ENCODE data around the gene ASCC1.

The ASCC1 gene

DNA sequence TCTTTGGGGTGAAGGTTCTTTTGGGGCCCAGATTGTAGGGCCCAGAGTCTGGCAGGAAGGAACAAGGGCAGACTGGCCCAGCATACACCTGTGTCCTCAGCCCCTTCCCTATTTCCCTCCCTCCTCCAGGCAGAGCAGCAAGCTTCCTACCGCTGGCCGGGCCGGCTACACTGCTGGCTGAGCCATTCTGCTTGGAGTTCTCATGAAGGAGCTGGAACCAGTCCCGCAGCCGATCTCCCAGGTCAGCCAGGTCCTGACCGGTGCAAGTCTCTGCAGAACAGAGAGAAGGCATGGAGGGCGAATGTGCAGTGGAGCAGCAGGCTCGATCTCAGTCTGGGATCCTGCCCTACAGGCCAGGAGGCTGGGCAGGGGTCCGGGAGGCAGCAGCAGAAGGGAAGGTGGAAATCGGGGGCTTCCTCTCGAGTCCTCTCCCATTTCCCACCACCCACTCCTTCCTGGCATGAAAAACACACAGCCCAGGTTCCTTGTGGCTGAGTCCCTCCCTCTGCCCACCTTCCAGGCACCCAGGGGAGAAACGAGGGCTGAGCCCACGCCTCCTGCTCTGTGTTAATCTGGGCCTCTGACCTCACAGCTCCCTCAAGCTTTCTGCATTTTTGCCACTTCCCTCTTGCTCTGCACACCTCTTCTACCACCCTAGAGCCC lies 148.5 kb downstream of the ASCC1 start:
- no peak overlapping the region for H3K9ac ChIP-seq (ENCODE audit: low read depth, low read length)
- no peaks in the 10 kb centered on the region for H3K4me1 ChIP-seq (ENCODE audit: insufficient read depth, low read length)
- H3K36me3 ChIP-seq (ENCODE audit: insufficient read depth, low read length) = no peaks in the 10 kb centered on the region
- H3K27me3 ChIP-seq (ENCODE audit: insufficient read depth, low read length) = no peaks in the 10 kb centered on the region
- H3K27ac ChIP-seq (ENCODE audit: low read depth, low read length) = no peak overlapping the region
- WGBS = 91% methylated on average over 13 of the region's 13 CpGs
- no peak overlapping the region for H3K4me3 ChIP-seq (ENCODE audit: low read length)
- no peaks in the 10 kb centered on the region for H3K9me3 ChIP-seq (ENCODE audit: insufficient read depth, low read depth, low read length)

DNA sequence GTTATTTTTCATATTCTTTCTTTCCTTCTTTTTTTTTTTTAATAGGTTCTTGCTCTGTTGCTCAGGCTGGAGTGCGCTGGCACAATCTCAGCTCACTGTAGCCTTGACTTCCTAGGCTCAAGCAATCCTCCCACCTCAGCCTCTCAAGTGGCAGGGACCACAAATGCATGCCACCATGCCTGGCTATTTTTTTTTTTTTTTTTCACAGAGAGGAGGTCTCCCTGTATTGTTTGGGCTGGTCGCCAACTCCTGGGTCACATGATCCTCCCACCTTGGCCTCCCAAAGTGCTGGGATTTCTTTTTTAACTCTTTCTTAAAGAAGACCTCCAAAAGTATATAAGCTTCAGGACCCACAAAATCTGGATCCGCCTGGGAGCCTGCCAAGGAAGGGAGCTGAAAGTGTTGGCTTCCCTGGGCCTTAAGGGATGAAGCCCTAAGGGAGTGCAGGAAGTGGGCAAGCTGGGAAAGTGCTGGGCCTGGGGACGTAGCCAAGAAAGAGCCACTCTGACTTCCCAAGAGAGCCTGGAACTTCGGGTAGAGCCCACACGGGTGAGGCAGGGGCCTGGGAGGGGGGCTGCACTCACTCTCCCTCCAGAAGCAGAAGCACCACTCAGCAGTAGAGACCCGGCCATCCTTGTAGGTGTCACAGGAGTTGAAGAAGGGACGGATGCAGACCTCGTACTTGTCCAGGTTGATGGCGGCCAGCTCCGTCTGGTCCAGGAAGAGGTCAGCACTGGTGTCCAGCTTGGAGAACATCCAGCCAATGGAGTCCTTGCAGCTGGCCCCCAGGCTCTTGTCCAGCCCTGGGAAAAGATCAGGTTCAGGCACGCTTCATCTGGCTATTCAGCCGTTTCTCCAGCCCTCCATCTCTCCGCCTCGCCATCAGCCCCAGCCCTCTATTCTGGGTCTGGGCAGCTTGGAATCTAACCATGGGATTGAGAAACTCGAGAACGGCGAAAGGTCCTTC lies 149.5 kb downstream of the ASCC1 start:
- H3K36me3 ChIP-seq (ENCODE audit: insufficient read depth, low read length) = no peaks in the 10 kb centered on the region
- H3K4me3 ChIP-seq (ENCODE audit: low read length) = no peak overlapping the region
- no peak overlapping the region for H3K9ac ChIP-seq (ENCODE audit: low read depth, low read length)
- no peaks in the 10 kb centered on the region for H3K27me3 ChIP-seq (ENCODE audit: insufficient read depth, low read length)
- no peaks in the 10 kb centered on the region for H3K4me1 ChIP-seq (ENCODE audit: insufficient read depth, low read length)
- WGBS = 91% methylated on average over 18 of the region's 18 CpGs
- no peak overlapping the region for H3K27ac ChIP-seq (ENCODE audit: low read depth, low read length)
- no peaks in the 10 kb centered on the region for H3K9me3 ChIP-seq (ENCODE audit: insufficient read depth, low read depth, low read length)

DNA sequence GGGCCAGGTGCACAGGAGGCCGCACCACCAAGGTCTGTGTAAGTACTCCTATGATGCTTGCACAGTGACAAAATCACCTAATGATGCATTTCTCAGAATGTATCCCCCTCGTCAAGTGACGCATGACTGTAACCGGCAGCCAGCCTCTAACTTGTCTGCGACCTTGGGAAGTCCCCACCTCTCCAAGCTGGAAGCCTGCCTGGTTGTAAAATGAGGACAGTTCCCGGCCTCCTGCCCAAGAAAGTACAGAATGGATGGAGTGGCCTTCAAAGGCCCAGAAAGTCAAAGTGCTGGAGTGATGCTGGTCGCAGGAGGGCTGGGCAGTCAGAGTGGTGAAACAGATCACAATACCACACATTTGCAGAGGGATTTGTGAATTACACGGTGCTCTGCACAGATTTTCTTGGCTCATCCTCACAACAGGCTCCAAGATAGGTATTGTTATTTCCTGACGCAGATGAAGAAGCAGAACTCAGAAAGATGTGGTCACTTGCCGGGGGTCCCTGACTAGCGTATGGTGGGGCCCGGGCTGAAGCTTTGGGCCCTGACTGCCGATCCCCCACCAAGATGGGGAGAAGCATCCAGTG lies 150.5 kb downstream of the ASCC1 start:
- Histone ChIP-seq H3K4me1 (ENCODE audit: insufficient read depth, low read length) (0 out of 2 replicates have a peak, but pooled peaks cover 6% of the 10 kb centered on the region), H3K27ac (ENCODE audit: low read depth, low read length) (no peak overlapping the region)
- whole genome bisulfite sequencing = 92% methylated on average over 13 of the region's 13 CpGs

DNA sequence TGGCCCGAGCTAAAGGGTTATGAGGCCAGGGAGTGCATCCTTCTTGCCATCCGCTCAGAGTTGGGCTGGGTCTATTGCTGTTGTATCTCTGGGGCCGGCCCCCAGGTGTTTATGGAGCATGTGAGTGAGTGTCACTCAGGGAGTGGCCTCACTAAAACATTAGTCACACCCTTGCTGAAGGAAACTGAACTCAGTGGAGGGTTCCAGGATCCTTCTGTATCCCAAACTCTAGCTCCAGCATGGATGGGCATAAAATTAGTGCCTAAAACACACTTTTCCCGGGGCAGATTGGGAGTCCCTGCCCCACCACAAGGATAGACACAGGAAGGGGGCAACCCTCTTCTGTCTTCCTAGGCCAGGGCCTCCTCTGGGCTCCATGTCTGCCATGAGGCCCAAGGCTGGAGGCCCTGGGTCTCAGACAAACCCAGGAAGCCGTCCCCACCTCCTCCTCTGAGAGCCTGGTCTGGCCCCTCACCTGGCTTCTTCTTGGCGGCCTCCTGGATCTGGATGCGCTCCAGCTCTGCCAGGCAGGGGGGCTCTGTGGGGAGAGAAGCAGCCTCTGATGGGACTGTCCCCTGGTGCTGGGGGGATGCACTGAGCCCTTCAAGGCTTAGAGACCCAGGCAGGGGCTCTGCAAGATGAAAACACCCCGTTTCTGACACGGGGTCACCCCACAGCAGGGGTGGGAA lies 152.2 kb downstream of the ASCC1 start:
- no peak overlapping the region for H3K9ac ChIP-seq (ENCODE audit: low read depth, low read length)
- no peaks in the 10 kb centered on the region for H3K9me3 ChIP-seq (ENCODE audit: insufficient read depth, low read depth, low read length)
- no peak overlapping the region for H3K4me3 ChIP-seq (ENCODE audit: low read length)
- H3K27ac ChIP-seq (ENCODE audit: low read depth, low read length) = no peak overlapping the region
- 0 out of 2 replicates have a peak, but pooled peaks cover 6% of the 10 kb centered on the region for H3K4me1 ChIP-seq (ENCODE audit: insufficient read depth, low read length)
- no peaks in the 10 kb centered on the region for H3K36me3 ChIP-seq (ENCODE audit: insufficient read depth, low read length)
- no peaks in the 10 kb centered on the region for H3K27me3 ChIP-seq (ENCODE audit: insufficient read depth, low read length)
- WGBS = 83% methylated on average over 9 of the region's 9 CpGs

More for the DNA sequence above, 150.5 kb downstream of the ASCC1 start:
- H3K27me3 ChIP-seq (ENCODE audit: insufficient read depth, low read length) = no peaks in the 10 kb centered on the region
- H3K36me3 ChIP-seq (ENCODE audit: insufficient read depth, low read length) = no peaks in the 10 kb centered on the region
- no peak overlapping the region for H3K9ac ChIP-seq (ENCODE audit: low read depth, low read length)
- no peak overlapping the region for H3K4me3 ChIP-seq (ENCODE audit: low read length)
- H3K9me3 ChIP-seq (ENCODE audit: insufficient read depth, low read depth, low read length) = no peaks in the 10 kb centered on the region

DNA sequence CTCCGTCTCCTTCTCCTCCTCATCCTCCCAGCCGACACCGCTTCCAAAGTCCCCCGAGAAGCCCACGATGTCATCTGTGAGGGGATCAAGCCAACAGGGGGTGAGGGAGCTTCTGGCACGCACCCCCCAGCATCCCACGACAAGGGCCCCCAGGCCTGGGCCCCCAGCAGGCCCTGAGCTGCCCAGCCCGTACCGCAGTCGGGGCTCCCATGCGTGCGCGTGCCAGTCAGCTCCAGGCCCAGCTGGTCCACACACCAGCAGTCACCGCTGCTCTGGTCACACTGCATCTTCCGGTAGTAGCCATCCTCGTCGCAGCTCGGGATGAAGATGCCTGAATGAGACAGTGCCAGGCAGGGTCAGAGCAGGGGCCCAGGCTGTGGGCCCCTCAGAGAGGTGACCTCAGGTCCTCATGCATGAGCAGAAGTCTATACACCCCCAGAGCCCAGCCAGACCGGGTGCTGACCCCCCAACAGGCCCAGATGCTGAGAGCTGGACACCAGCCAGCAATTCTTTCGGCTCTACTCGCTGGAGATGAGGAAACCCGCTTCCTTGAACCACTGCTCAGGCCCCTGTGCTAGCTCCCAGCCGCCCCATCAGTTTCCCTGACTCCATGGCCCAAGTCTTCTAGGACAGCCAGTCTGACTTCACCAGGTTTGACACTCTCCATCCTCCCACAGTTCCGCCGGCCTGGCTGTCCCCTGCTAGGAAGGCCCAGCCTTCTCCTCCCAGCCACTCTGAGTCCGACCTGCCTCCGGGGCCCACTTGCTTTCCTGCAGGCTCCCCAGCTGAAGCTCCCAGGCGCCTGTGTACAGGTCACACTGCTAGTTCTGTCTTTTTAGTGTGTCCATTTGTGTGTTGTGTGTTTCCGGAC lies 153.0 kb downstream of the ASCC1 start:
- Histone ChIP-seq H3K9ac (ENCODE audit: low read depth, low read length) (no peak overlapping the region), H3K9me3 (ENCODE audit: insufficient read depth, low read depth, low read length) (no peaks in the 10 kb centered on the region), H3K36me3 (ENCODE audit: insufficient read depth, low read length) (no peaks in the 10 kb centered on the region), H3K4me1 (ENCODE audit: insufficient read depth, low read length) (0 out of 2 replicates have a peak, but pooled peaks cover 6% of the 10 kb centered on the region), H3K27me3 (ENCODE audit: insufficient read depth, low read length) (no peaks in the 10 kb centered on the region), H3K4me3 (ENCODE audit: low read length) (no peak overlapping the region), H3K27ac (ENCODE audit: low read depth, low read length) (no peak overlapping the region)
- 93% methylated on average over 29 of the region's 29 CpGs for WGBS

DNA sequence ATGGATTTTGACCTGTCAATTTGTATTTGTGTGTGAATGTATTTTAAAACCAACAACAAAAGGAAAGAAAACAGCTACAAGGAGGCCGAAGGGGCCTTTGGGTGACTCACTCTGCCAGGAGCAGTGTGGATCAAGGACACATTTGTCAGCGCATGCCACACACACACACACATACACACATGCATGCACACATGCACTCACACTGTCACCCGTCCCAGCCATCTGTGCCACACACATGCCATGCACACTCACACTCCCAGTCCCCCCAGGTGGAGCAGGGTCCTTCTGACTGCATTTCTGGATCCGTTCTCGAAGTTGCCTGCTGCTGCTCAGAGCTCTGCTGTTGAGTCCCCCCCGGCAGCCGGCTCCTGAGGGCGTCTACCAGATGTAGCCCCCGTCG lies 153.7 kb downstream of the ASCC1 start:
- H3K36me3 ChIP-seq (ENCODE audit: insufficient read depth, low read length) = no peaks in the 10 kb centered on the region
- H3K9me3 ChIP-seq (ENCODE audit: insufficient read depth, low read depth, low read length) = no peaks in the 10 kb centered on the region
- 0 out of 2 replicates have a peak, but pooled peaks cover 6% of the 10 kb centered on the region for H3K4me1 ChIP-seq (ENCODE audit: insufficient read depth, low read length)
- H3K4me3 ChIP-seq (ENCODE audit: low read length) = no peak overlapping the region
- WGBS = 94% methylated on average over 10 of the region's 10 CpGs
- no peak overlapping the region for H3K9ac ChIP-seq (ENCODE audit: low read depth, low read length)
- no peaks in the 10 kb centered on the region for H3K27me3 ChIP-seq (ENCODE audit: insufficient read depth, low read length)
- H3K27ac ChIP-seq (ENCODE audit: low read depth, low read length) = no peak overlapping the region

DNA sequence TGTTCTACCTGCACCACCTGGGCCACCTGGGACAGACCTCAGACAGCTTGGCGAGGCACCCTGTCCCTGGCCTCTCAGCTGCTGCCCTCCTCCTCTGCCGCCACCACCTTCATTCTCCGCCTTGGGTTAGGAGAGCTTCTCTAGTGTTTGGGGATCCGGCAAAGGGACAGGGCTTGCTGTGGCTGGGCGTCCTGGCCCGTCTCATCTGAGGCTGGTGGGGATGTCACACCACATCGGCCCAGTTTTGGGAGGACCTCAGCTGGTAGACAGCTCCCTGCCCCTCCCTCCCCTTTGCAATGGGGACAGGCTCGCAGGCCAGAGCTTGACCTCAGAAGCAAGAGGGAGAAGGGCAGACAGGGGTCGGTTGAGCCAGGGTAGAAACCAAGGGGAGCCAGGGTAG lies 154.1 kb downstream of the ASCC1 start:
- Histone ChIP-seq H3K4me3 (ENCODE audit: low read length) (no peak overlapping the region), H3K27ac (ENCODE audit: low read depth, low read length) (no peak overlapping the region), H3K4me1 (ENCODE audit: insufficient read depth, low read length) (0 out of 2 replicates have a peak, but pooled peaks cover 6% of the 10 kb centered on the region), H3K36me3 (ENCODE audit: insufficient read depth, low read length) (no peaks in the 10 kb centered on the region), H3K9me3 (ENCODE audit: insufficient read depth, low read depth, low read length) (no peaks in the 10 kb centered on the region), H3K9ac (ENCODE audit: low read depth, low read length) (no peak overlapping the region), H3K27me3 (ENCODE audit: insufficient read depth, low read length) (no peaks in the 10 kb centered on the region)
- 89% methylated on average over 8 of the region's 9 CpGs for WGBS

DNA sequence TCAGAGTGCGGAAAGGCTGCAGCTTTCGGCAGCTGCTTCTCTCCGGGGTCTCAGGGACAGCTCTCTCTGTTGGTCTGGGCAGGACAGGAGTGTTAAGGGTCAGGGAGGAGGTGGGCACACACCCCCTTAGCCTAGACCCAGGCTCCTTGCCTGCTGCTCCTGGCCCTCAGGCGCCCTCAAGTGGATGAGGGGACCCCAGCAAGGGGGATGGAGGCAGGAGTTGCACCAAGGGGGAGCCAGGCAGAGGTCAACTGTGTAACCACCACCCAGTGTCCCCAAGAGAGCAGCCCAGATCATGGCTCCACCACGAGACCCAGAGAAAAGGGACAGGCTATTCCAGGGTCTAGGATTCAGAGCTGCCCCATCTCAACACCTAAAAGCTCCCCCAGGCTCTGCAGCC lies 154.6 kb downstream of the ASCC1 start:
- Histone ChIP-seq H3K4me1 (ENCODE audit: insufficient read depth, low read length) (0 out of 2 replicates have a peak, but pooled peaks cover 6% of the 10 kb centered on the region), H3K27me3 (ENCODE audit: insufficient read depth, low read length) (no peaks in the 10 kb centered on the region), H3K9ac (ENCODE audit: low read depth, low read length) (no peak overlapping the region), H3K27ac (ENCODE audit: low read depth, low read length) (no peak overlapping the region), H3K36me3 (ENCODE audit: insufficient read depth, low read length) (no peaks in the 10 kb centered on the region), H3K4me3 (ENCODE audit: low read length) (no peak overlapping the region), H3K9me3 (ENCODE audit: insufficient read depth, low read depth, low read length) (no peaks in the 10 kb centered on the region)
- 83% methylated on average over 5 of the region's 5 CpGs for WGBS

DNA sequence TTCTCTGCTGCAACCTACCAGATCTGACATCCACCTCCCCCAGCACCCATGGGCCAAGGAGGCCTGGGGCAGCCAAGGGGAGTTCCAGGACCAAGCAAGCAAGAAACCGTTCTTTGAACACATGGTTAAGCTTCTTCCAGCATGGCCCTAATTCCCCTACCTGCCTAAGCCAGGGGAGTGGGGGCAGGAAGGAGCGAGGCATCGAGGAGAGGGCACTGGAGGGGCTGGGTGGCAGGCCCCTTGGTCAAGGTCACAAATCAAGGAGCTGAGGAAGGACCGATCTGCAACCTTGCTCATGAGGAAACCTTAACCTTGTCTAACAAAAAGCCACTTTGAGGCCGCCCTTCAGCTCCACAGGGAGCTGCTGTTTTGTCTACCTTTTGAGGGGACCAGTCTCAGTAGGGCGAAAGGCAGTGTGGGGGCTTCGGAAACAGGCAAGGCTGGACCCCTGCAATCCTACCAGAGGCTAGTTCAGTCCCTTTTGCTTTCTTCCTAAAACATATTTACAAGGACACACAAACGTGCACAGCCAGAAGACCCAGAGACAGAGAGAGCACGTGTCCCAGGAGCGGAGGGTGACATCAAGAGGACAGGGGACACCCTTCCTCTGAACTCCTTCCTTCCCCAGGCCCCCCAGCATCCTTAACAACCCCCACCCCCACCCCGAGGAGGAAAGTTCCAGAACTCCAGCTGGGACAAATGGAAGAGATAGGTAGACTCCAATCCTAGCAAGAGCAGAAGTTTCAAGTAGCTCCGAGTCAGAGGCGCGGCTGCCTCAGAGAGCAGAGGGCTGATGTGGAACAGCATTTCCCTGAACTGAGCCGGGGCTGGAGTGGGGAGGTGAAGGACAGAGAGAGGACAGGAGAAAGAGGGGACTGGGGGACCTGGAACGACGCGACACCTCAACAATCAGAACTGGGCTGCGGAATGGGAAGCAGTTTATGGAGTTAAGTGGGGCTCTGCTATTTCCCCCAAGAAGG lies 155.9 kb downstream of the ASCC1 start:
- H3K27me3 ChIP-seq (ENCODE audit: insufficient read depth, low read length) = no peaks in the 10 kb centered on the region
- no peaks in the 10 kb centered on the region for H3K9me3 ChIP-seq (ENCODE audit: insufficient read depth, low read depth, low read length)
- H3K4me3 ChIP-seq (ENCODE audit: low read length) = no peak overlapping the region
- 92% methylated on average over 19 of the region's 19 CpGs for WGBS
- H3K4me1 ChIP-seq (ENCODE audit: insufficient read depth, low read length) = 0 out of 2 replicates have a peak, but pooled peaks cover 6% of the 10 kb centered on the region
- H3K27ac ChIP-seq (ENCODE audit: low read depth, low read length) = no peak overlapping the region
- H3K9ac ChIP-seq (ENCODE audit: low read depth, low read length) = no peak overlapping the region
- H3K36me3 ChIP-seq (ENCODE audit: insufficient read depth, low read length) = no peaks in the 10 kb centered on the region
